Activated T-cell treated with anti-CD3 and anti-CD28 coated beads, Interleukin-2, amount 50 U/mL, for 4 hours (primary cell): Measurements from ENCODE around the gene AOPEP. TPM values are rescaled to one million over a fixed set of nuclear protein-coding genes. Genes with fewer than 3 reads are reported as not detected.
"Not testable (repeated sequence)": the region's sequence is repeated elsewhere in the genome, so short reads cannot be mapped to it uniquely, and the experiment has no call there.

ENCODE experiments used
- ATAC-seq, 2 donors: fragments of 200-7000 bp; cut with Tn5 transposase; one replicate each; pipeline ENCODE4 v1.10.0; 2021
- DNase-seq: peaks from one replicate; pipeline ENCODE4 v3.0.0-alpha.2; 2020
- H3K27me3 Mint-ChIP-seq: one replicate; pipeline ENCODE4 v1.8.0; 2021; ENCODE audit warnings: low read depth, mixed read lengths
- H3K36me3 Mint-ChIP-seq: one replicate; pipeline ENCODE4 v1.8.0; 2022; ENCODE audit warnings: mixed read lengths; ENCODE audit not compliant: insufficient read depth
- H3K4me1 Mint-ChIP-seq: one replicate; pipeline ENCODE4 v1.8.0; 2021; ENCODE audit warnings: low read depth, mixed read lengths
- H3K4me3 Mint-ChIP-seq: one replicate; pipeline ENCODE4 v1.8.0; 2021; ENCODE audit warnings: mild to moderate bottlenecking, moderate library complexity, mixed read lengths
- H3K9me3 Mint-ChIP-seq: one replicate; pipeline ENCODE4 v1.8.0; 2021; ENCODE audit warnings: mixed read lengths
- total RNA-seq, 3 donors: library from RNA; stranded (reverse); gene quantifications; one replicate each; pipeline ENCODE4 v1.2.1, GENCODE V29; 2021

The AOPEP gene
- total RNA-seq, 3 donors from 2014 or later: 7.1 to 7.9 (median 7.4) TPM

DNA sequence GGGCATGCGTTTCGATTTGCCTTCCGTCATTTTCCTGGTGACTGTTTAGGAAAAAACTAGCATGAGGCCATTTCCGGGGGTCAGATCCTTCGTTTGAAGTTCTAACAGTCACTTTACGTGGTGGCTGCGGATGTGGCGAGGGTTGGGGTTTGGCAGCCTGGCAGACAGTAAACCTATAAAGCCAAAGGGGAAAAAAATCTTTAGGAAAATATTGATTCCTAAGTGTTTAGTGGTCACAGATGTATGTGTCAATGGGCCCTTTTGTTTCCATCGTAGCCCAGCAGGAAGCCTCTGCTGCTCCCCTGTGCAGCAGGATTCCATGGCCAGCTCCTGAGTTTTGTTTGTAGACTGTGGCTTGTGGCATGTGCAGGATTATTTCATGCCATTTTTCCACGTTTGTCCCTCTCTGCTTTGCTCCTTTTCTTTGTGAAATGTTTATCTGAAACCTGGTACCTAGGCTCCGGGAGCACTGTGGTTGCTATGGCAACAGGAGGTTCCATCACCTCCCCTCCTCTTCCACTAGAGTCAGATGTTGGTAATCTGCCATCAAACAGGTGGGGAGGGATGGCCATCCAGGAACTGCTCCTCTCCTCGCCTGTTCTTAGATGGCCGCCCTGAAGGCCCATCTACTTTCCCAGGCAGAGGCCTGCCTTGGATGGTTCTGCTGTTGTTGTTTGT is 202.3 kb downstream of the AOPEP start:
- H3K9me3 Mint-ChIP-seq: no peaks in the 10 kb centered on the region
- ATAC-seq: no peak
- no peak overlapping the region for H3K4me3 Mint-ChIP-seq
- peaks cover 15% of the 10 kb centered on the region for H3K36me3 Mint-ChIP-seq
- no peaks in the 10 kb centered on the region for H3K27me3 Mint-ChIP-seq
- DNase-seq: no peak
- H3K4me1 Mint-ChIP-seq: no peaks in the 10 kb centered on the region

DNA sequence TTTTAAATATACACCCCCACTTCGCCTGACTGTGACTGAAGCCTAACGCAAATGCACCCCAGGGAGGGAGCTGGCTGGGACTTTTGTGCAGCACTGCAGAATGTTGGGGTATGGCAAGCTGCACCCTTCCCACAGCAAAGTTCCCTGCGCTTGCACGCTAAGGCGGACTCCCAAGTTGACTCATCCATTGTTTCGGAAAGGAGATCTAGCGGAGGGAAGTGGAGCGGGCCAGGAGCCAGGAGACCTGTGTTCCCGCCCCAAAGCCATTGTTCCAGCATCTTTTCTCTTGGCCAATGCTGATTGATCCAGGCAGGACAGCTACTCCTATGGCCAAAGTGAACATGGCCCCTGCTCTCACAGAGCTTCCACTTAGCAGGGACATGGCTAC is 202.9 kb downstream of the AOPEP start:
- DNase-seq (no peak), ATAC-seq (no peak)
- H3K36me3 Mint-ChIP-seq: peaks cover 10% of the 10 kb centered on the region
- no peaks in the 10 kb centered on the region for H3K9me3 Mint-ChIP-seq
- no peaks in the 10 kb centered on the region for H3K27me3 Mint-ChIP-seq
- H3K4me1 Mint-ChIP-seq: no peaks in the 10 kb centered on the region
- no peak overlapping the region for H3K4me3 Mint-ChIP-seq

DNA sequence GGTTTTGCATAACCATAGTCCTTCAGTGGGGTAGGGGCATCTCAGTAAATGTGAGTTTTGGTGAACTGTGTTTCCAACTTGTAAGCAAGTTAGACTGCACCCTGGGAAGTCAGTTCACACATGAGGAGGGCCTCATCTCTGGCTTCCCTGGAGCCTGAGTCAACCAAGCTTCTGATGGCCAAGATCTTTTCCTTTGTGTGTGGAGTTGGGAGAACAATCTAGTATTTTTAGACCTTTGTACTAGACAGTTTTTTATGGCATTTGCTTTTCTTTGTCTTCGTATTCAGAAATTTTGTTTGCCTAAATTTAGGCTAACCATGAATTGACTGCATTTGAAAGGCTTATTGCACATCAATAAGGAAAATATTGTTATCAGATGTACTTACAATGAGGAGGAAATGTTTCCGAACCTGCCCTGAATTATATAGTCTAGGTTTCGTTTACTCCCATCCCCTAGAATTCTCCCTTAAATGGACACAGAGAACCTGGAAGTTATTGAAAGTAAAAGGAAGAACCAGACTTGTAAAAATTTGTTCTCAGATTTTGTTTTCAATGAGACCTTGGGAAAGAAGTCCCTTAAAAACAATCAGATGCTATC is 204.6 kb downstream of the AOPEP start:
- no peak overlapping the region for H3K4me3 Mint-ChIP-seq
- H3K4me1 Mint-ChIP-seq: no peaks in the 10 kb centered on the region
- no peaks in the 10 kb centered on the region for H3K9me3 Mint-ChIP-seq
- no peaks in the 10 kb centered on the region for H3K27me3 Mint-ChIP-seq
- no peak for ATAC-seq
- peaks cover 11% of the 10 kb centered on the region for H3K36me3 Mint-ChIP-seq
- DNase-seq: no peak

DNA sequence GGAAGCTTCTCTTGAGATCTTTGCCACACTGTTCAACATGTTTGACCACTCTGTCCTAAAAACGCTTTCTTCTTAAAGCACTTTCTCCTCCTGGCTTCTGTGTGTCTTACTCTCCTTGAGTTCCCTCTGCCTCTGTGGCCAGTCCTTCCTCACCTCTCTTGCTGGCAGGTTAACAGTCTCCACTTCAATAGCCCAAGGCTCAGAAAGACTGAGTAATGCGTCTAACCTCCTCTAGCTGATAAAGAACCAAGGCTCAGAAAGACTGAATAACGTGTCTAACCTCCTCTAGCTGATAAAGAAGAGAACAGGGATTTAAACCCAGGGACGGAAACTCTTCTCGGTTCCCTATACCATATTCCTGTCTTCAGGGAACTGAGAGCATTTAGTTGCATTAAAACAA is 205.2 kb downstream of the AOPEP start:
- DNase-seq (no peak), ATAC-seq (no peak)
- Mint-ChIP-seq H3K27me3 (no peaks in the 10 kb centered on the region), H3K4me3 (no peak overlapping the region), H3K4me1 (no peaks in the 10 kb centered on the region), H3K9me3 (no peaks in the 10 kb centered on the region), H3K36me3 (peaks cover 12% of the 10 kb centered on the region)

DNA sequence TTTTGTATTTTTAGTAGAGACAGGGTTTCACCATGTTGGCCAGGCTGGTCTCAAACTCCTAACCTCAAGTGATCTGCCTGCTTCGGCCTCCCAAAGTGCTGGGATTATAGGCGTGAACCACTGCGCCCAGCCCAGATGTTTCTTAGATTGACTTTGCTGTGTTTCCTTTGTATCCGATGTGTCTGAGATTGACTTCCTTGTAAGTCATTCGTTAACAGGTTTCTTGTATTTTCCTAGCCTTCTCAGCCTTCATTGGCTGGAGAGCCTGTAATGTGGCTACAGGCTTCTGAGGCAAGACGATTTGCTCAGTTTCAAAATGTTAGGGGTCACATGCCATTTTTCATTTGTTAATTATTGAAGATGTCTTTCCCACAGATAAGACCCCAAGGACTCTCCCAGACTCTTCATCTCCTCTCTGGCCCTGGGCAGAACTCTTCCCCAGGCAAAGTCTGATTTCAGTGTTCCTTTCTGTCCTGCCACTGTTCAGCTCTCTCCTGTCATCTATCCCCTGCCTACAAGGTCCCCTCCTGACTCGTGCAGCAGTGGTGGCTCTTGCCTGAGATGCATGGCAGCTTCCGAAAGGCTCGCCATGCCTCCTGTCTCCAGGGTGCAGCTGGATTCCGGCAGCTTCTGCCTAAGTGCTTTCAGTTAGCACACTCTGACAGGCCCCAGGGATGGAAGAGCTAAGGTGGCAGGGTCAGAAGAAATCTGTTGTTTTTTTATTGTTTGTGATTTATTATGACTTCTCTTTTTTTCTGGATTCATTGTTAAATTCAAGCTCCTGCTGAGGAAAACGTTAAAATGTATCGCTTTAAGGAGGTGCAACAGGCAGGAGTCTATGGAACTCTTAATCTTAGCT is 206.4 kb downstream of the AOPEP start:
- Mint-ChIP-seq H3K4me3 (no peak overlapping the region), H3K9me3 (no peaks in the 10 kb centered on the region), H3K4me1 (no peaks in the 10 kb centered on the region), H3K27me3 (no peaks in the 10 kb centered on the region), H3K36me3 (peaks cover 16% of the 10 kb centered on the region)
- DNase-seq (no peak), ATAC-seq (no peak)

DNA sequence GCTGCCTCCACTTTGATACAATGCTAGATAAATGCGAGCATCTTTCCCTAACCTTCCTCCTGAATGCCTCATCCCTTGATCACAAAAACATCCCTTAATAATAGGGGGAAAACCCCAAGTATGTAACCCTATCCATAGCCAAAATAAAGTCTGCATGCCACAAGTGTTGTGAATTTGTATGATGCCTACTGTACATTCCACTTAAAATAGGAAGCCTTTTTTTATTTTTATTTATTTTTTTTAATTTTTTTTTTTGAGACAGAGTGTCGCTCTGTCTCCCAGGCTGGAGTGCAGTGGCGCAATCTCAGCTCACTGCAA is 207.0 kb downstream of the AOPEP start:
- no peaks in the 10 kb centered on the region for H3K27me3 Mint-ChIP-seq
- H3K9me3 Mint-ChIP-seq: no peaks in the 10 kb centered on the region
- H3K4me3 Mint-ChIP-seq: no peak overlapping the region
- H3K36me3 Mint-ChIP-seq: peaks cover 18% of the 10 kb centered on the region
- no peak for ATAC-seq
- no peak for DNase-seq
- no peaks in the 10 kb centered on the region for H3K4me1 Mint-ChIP-seq

DNA sequence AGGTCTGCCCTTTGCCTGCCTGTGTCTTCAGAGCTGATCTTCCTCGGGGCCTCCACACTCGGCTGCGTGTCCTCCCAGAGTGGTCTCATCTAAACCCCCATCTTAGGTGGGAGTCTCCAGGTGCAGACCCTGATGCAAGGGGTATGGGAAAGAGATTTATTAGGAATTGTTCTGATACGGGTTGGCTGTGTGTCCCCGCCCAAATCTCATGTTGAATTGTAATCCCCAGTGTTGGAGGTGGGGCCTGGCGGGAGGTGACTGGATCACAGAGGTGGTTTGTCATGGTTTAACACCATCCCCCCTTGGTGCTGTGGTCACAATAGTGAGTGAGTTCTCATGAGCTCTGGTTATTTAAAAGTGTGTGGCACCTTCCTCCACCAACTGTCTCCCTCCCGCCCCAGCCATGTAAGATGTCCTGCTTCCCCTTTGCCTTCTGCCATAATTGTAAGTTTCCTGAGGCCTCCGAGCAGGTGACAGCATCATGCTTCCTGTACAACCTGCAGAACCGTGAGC is 208.4 kb downstream of the AOPEP start:
- H3K4me1 Mint-ChIP-seq: no peaks in the 10 kb centered on the region
- H3K36me3 Mint-ChIP-seq: peaks cover 18% of the 10 kb centered on the region
- DNase-seq (no peak), ATAC-seq (no peak)
- no peaks in the 10 kb centered on the region for H3K9me3 Mint-ChIP-seq
- no peaks in the 10 kb centered on the region for H3K27me3 Mint-ChIP-seq
- no peak overlapping the region for H3K4me3 Mint-ChIP-seq

DNA sequence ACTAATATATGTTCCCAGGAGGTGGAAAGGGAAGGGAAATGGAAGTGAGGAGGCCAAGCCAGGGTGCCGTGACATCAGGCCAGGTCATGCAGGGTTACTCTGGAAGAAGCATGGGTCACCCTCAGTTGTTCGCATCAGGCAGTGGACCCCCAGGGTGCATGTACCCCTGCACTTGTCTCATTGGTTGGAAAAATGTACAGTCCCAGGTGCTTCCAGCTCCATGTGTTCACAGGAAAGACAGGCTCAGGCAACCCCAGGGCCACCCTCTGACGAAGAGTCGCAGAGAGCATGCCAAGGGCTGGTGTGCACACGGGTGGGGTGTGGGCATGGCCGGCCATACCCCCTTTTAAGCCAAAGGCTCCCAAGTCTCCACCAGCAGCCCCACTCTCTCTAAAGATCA is 208.9 kb downstream of the AOPEP start:
- no peak for DNase-seq
- no peaks in the 10 kb centered on the region for H3K27me3 Mint-ChIP-seq
- H3K4me1 Mint-ChIP-seq: no peaks in the 10 kb centered on the region
- H3K9me3 Mint-ChIP-seq: no peaks in the 10 kb centered on the region
- H3K4me3 Mint-ChIP-seq: no peak overlapping the region
- ATAC-seq: no peak
- peaks cover 15% of the 10 kb centered on the region for H3K36me3 Mint-ChIP-seq

DNA sequence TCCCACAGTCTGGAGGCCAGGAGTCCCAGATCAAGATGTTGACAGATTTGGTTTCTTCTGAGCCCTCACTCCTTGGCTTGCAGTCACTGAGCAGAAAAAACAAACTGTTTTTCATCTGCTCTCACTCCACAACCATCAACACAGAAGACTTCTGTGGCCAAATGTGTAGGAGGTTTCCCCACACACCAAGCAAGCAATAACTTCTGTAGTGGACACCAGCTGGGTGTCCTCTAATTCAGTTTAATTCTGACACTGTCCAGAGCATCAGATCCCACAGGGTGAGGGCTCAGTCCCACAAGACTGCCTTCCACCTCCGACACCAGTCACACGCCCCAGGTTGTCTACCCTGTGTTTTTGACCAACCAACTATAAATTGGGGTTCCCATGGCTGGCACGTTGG is 209.9 kb downstream of the AOPEP start:
- H3K4me1 Mint-ChIP-seq: no peaks in the 10 kb centered on the region
- ATAC-seq: no peak
- no peaks in the 10 kb centered on the region for H3K27me3 Mint-ChIP-seq
- no peak for DNase-seq
- peaks cover 15% of the 10 kb centered on the region for H3K36me3 Mint-ChIP-seq
- no peak overlapping the region for H3K4me3 Mint-ChIP-seq
- no peaks in the 10 kb centered on the region for H3K9me3 Mint-ChIP-seq

DNA sequence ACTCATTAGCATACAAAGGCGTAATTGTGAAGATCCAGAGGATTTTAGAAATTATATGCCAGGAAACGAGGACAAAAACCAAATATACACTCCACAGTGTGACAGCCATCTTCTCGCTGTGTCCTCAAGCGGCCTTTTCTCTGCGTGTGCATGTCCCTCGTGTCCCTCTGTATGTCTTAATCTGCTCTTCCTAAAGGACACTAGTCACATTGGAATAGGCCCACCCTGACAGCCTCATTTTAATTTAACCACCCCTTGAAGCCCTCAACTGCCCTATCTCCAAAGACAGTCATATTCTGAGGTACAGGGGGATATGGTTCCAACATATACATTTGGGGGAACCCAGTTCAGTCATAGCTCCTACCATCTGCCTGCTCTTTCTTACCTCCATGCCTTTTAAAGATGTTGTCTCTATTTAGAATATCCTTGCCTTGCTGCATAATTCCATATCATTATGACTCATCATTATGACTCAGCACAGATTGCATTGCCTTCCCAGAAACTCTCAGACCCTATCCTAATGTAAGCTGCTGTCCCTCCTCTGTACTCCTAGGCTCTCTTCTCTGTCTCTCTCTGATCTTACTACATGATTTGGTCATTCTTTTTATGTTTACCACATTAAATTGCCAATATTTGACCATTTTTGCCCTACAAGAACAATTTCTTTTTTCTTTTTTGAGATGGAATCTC is 210.9 kb downstream of the AOPEP start:
- Mint-ChIP-seq H3K36me3 (peaks cover 15% of the 10 kb centered on the region), H3K27me3 (no peaks in the 10 kb centered on the region), H3K9me3 (no peaks in the 10 kb centered on the region), H3K4me1 (no peaks in the 10 kb centered on the region), H3K4me3 (no peak overlapping the region)
- DNase-seq (no peak), ATAC-seq (no peak)

DNA sequence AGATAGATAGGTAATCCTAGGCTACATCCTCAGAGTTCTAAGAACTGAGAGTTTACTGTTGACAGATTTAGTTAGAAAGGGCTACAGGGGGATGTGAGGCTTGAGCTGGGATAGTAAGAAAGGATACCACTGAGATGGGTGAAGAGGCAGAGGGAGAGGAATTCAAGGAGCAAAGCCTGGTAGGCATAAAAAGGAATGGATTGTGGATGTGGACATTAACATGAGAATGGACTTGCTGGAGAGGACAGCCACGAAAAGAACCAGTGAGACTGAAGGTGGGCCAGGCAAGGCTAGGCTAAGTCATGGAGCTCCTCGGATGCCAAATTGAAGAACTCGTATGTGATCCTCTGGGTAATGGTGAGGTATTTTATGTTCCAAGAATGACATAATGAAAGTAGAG is 211.9 kb downstream of the AOPEP start:
- no peaks in the 10 kb centered on the region for H3K9me3 Mint-ChIP-seq
- H3K27me3 Mint-ChIP-seq: no peaks in the 10 kb centered on the region
- no peak for ATAC-seq
- H3K4me1 Mint-ChIP-seq: no peaks in the 10 kb centered on the region
- H3K36me3 Mint-ChIP-seq: peaks cover 12% of the 10 kb centered on the region
- no peak for DNase-seq
- no peak overlapping the region for H3K4me3 Mint-ChIP-seq

DNA sequence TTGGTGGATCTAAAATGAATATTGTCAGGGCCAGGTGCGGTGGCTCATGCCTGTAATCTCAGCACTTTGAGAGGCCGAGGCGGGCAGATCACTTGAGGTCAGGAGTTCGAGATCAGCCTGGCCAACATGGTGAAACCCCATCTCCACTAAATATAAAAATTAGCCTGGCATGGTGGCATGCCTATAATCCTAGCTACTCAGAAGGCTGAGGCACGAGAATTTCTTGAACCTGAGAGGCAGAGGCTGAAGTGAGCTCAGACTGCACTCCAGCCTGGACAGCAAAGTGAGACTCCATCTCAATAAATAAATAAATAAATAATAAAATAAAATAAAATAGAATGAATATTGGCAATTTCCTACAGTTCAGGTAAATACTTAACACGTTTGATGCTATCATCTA is 213.8 kb downstream of the AOPEP start:
- H3K36me3 Mint-ChIP-seq: peaks cover 12% of the 10 kb centered on the region
- H3K27me3 Mint-ChIP-seq, H3K4me3 Mint-ChIP-seq, ATAC-seq, DNase-seq, H3K4me1 Mint-ChIP-seq, H3K9me3 Mint-ChIP-seq: not testable (repeated sequence)

DNA sequence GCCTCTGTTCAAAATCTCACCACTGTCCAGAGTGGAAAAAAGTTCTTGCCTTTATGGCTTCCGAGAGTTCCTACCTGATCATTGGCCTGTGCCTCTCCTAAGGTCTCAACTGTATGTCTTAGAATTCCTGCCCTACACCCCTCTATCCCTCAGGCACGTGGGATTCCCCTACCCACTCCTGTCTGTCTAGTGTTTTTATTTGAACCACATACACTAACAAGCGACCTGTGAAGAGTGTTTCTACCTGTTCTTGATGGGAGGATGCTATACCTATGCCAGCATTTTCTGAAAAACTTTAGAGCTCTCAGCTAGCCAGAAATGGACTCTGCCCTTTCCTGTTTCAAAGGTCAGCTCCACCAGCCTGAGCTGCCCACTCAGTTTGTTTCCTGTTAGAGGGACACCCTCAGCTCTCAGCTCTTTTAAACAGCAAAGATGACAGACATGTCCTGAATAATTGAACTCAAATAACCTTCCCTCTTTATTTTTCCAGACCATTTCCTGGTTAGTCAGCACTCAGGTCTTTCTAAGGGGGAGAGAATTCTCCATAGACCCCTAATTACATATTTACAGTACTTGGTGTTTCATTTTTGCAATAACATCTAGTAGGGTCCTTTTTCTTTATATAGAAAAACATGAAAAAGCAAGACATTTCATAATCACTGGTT is 214.8 kb downstream of the AOPEP start:
- Mint-ChIP-seq H3K9me3 (no peaks in the 10 kb centered on the region), H3K27me3 (no peaks in the 10 kb centered on the region), H3K36me3 (peaks cover 7% of the 10 kb centered on the region), H3K4me1 (no peaks in the 10 kb centered on the region), H3K4me3 (no peak overlapping the region)
- DNase-seq (no peak), ATAC-seq (no peak)

DNA sequence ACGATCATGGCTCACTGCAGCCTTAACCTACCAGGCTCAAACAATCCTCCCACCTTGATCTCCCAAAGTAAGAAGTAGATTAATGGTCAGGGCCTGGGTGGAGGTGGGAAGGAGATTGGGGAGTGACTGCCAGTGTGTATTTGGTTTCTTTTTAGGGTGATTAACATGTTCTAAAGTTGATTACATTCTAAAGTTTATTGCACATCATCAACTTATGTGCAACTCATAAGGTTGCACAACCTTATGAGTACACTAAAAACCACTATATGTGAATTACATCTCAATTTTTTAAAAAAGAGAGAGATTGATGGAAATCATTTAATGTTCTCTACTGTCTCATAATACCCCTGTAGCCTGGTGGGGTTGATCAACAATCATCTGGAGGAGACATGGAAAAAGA is 218.1 kb downstream of the AOPEP start:
- Mint-ChIP-seq H3K4me3 (no peak overlapping the region), H3K36me3 (peaks cover 3% of the 10 kb centered on the region), H3K9me3 (no peaks in the 10 kb centered on the region), H3K4me1 (no peaks in the 10 kb centered on the region), H3K27me3 (no peaks in the 10 kb centered on the region)
- ATAC-seq (no peak), DNase-seq (no peak)
